ENCODE measurements around the gene ZNF577. TPM values are rescaled to one million over a fixed set of nuclear protein-coding genes. Genes with fewer than 3 reads are reported as not detected.

Gene ZNF577
- total and polyA plus RNA-seq, 12 donors: 4.6 to 22.8 (median 8.6) TPM

- intact Hi-C loops (cut with DNase I): no loop called here
- Histone ChIP-seq H3K27me3 (no peaks in the 10 kb centered on the region), H3K4me1 (peaks cover 0 to 74% (median 0%) of the 10 kb centered on the region in 9 donors), H3K36me3 (no peaks in the 10 kb centered on the region), H3K27ac (peak overlapping the region in 1 of 10 donors; percentile 83), H3K4me3 (no peak overlapping the region), H3K9me3 (peaks cover 0 to 10% (median 0%) of the 10 kb centered on the region in 11 donors)
- DNase-seq (no peak), ATAC-seq (no peak)
- 94 to 98% methylated on average over 3 of the region's 3 CpGs for WGBS, 2 donors
- TF ChIP-seq, protein P1, sequence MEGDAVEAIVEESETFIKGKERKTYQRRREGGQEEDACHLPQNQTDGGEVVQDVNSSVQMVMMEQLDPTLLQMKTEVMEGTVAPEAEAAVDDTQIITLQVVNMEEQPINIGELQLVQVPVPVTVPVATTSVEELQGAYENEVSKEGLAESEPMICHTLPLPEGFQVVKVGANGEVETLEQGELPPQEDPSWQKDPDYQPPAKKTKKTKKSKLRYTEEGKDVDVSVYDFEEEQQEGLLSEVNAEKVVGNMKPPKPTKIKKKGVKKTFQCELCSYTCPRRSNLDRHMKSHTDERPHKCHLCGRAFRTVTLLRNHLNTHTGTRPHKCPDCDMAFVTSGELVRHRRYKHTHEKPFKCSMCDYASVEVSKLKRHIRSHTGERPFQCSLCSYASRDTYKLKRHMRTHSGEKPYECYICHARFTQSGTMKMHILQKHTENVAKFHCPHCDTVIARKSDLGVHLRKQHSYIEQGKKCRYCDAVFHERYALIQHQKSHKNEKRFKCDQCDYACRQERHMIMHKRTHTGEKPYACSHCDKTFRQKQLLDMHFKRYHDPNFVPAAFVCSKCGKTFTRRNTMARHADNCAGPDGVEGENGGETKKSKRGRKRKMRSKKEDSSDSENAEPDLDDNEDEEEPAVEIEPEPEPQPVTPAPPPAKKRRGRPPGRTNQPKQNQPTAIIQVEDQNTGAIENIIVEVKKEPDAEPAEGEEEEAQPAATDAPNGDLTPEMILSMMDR (IDR thresholded peaks at IDR 0.05): no peak
Measured at GRCh38 chr19:51822946-51823345, 64.8 kb downstream of the ZNF577 start.

GRCh38 chr19:51822325-51822724 lies 65.4 kb downstream of the ZNF577 start:
- Histone ChIP-seq H3K4me3 (no peak overlapping the region), H3K36me3 (no peaks in the 10 kb centered on the region), H3K27ac (peak overlapping the region in 1 of 10 donors; percentile 83), H3K27me3 (no peaks in the 10 kb centered on the region), H3K4me1 (peaks cover 0 to 78% (median 0%) of the 10 kb centered on the region in 9 donors), H3K9me3 (peaks cover 0 to 9% (median 0%) of the 10 kb centered on the region in 11 donors)
- TF ChIP-seq, protein P1 (IDR thresholded peaks at IDR 0.05): no peak
- DNase-seq: no peak
- WGBS, 2 donors: 83 to 89% methylated on average over 2 of the region's 2 CpGs
- peak in 1 of 8 donors; percentile 33 for ATAC-seq
- intact Hi-C loops (cut with DNase I): no loop called here

- peak overlapping the region in 1 of 10 donors; percentile 78 for H3K27ac ChIP-seq
- no peaks in the 10 kb centered on the region for H3K36me3 ChIP-seq
- ATAC-seq (no peak), DNase-seq (no peak)
- no peaks in the 10 kb centered on the region for H3K27me3 ChIP-seq
- intact Hi-C loops (cut with DNase I): no loop called here
- TF ChIP-seq, protein P1 (IDR thresholded peaks at IDR 0.05): no peak
- peaks cover 0 to 82% (median 0%) of the 10 kb centered on the region in 9 donors for H3K4me1 ChIP-seq
- H3K4me3 ChIP-seq: no peak overlapping the region
- H3K9me3 ChIP-seq: peaks cover 0 to 7% (median 0%) of the 10 kb centered on the region in 11 donors
Measured at GRCh38 chr19:51821921-51822320, 65.8 kb downstream of the ZNF577 start.

DNA sequence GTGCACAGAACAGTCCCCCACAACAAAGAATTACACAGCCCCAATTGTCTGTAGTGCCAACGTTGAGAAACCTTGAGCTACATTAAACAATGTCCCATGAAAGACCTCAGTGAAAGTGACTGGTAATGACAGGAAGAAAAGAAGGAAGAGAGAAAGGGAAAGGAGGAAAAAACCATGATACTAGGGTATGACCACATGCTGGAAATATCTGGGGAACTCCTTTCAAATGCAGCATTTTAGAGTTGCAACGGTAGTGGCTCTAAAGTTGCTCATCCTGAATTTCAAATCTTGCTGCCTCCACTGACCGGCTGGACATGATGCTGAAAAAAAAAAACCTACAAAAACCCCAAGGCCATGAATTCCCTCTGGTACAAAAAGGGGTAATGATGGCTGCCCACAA lies 66.3 kb downstream of the ZNF577 start:
- Histone ChIP-seq H3K27me3 (no peaks in the 10 kb centered on the region), H3K4me1 (peaks cover 0 to 87% (median 0%) of the 10 kb centered on the region in 9 donors), H3K36me3 (no peaks in the 10 kb centered on the region), H3K9me3 (peaks cover 0 to 3% (median 0%) of the 10 kb centered on the region in 11 donors), H3K4me3 (no peak overlapping the region), H3K27ac (peak overlapping the region in 1 of 10 donors; percentile 78)
- DNase-seq (no peak), ATAC-seq (no peak)
- WGBS, 2 donors: 66 to 69% methylated on average over 3 of the region's 3 CpGs
- intact Hi-C loops (cut with DNase I): no loop called here
- TF ChIP-seq, protein P1 (IDR thresholded peaks at IDR 0.05): no peak

Other genes with a start within 250 kb of the ZNF577 start
- gene SIGLEC14, start 241.1 kb downstream of the ZNF577 start, total RNA-seq: 1 to 10 TPM in 6 of 10 donors, under 1 TPM in 3, not detected in 1; 0.57 to 9.6 (median 1.3) TPM
- under 1 TPM; 0.37 to 0.93 TPM for gene SIGLEC14, start 241.1 kb downstream of the ZNF577 start, polyA plus RNA-seq
- 10 to 100 TPM in 6 of 10 donors, 1 to 10 TPM in 4; 6.4 to 16.1 (median 10.1) TPM for gene SPACA6, start 194.6 kb downstream of the ZNF577 start, total RNA-seq
- gene SPACA6, start 194.6 kb downstream of the ZNF577 start, polyA plus RNA-seq: 10 to 100 TPM in 1 of 2 donors, 1 to 10 TPM in 1; 8.6 to 45.1 TPM
- 1 to 10 TPM in 1 of 10 donors, under 1 TPM in 8, not detected in 1; 0.17 to 1.3 (median 0.47) TPM for gene HAS1, start 164.0 kb downstream of the ZNF577 start, total RNA-seq
- gene HAS1, start 164.0 kb downstream of the ZNF577 start, polyA plus RNA-seq: under 1 TPM; 0.44 to 0.83 TPM
- gene FPR1, start 136.1 kb downstream of the ZNF577 start, total RNA-seq: 10 to 100 TPM in 2 of 10 donors, 1 to 10 TPM in 8; 1.5 to 16.9 (median 4.0) TPM
- gene FPR1, start 136.1 kb downstream of the ZNF577 start, polyA plus RNA-seq: 1 to 10 TPM in 1 of 2 donors, under 1 TPM in 1; 0.95 to 4.4 TPM
- gene FPR2, start 126.8 kb downstream of the ZNF577 start, total RNA-seq: 1 to 10 TPM in 4 of 10 donors, under 1 TPM in 6; 0.17 to 5.8 (median 0.54) TPM
- gene FPR2, start 126.8 kb downstream of the ZNF577 start, polyA plus RNA-seq: under 1 TPM in 1 of 2 donors, not detected in 1; 0.67 TPM
- gene FPR3, start 92.8 kb downstream of the ZNF577 start, total RNA-seq: 10 to 100 TPM in 1 of 10 donors, 1 to 10 TPM in 9; 1.3 to 16.5 (median 3.3) TPM
- gene FPR3, start 92.8 kb downstream of the ZNF577 start, polyA plus RNA-seq: 1 to 10 TPM in 1 of 2 donors, under 1 TPM in 1; 0.73 to 2.0 TPM
- 10 to 100 TPM in 2 of 10 donors, 1 to 10 TPM in 8; 6.3 to 10.9 (median 8.3) TPM for gene ZNF649, start 17.1 kb upstream of the ZNF577 start, total RNA-seq
- 1 to 10 TPM; 2.3 to 4.2 TPM for gene ZNF649, start 17.1 kb upstream of the ZNF577 start, polyA plus RNA-seq
- 1 to 10 TPM; 2.4 to 7.1 (median 5.2) TPM for gene ZNF613, start 39.5 kb upstream of the ZNF577 start, total RNA-seq
- gene ZNF613, start 39.5 kb upstream of the ZNF577 start, polyA plus RNA-seq: 1 to 10 TPM; 3.4 to 3.8 TPM
- 10 to 100 TPM in 1 of 10 donors, 1 to 10 TPM in 9; 5.3 to 10.1 (median 7.5) TPM for gene ZNF350, start 98.9 kb upstream of the ZNF577 start, total RNA-seq
- gene ZNF350, start 98.9 kb upstream of the ZNF577 start, polyA plus RNA-seq: 1 to 10 TPM; 4.6 to 6.7 TPM
- gene ZNF615, start 120.3 kb upstream of the ZNF577 start, total RNA-seq: 10 to 100 TPM in 5 of 10 donors, 1 to 10 TPM in 5; 8.1 to 13.7 (median 10.1) TPM
- 1 to 10 TPM; 2.6 to 5.5 TPM for gene ZNF615, start 120.3 kb upstream of the ZNF577 start, polyA plus RNA-seq
- 1 to 10 TPM; 6.1 to 8.4 (median 6.8) TPM for gene ZNF614, start 140.4 kb upstream of the ZNF577 start, total RNA-seq
- 1 to 10 TPM; 3.0 to 3.4 TPM for gene ZNF614, start 140.4 kb upstream of the ZNF577 start, polyA plus RNA-seq
- 10 to 100 TPM in 2 of 10 donors, 1 to 10 TPM in 8; 5.1 to 11.4 (median 8.7) TPM for gene ZNF432, start 160.9 kb upstream of the ZNF577 start, total RNA-seq
- 10 to 100 TPM in 1 of 2 donors, 1 to 10 TPM in 1; 3.8 to 14.4 TPM for gene ZNF432, start 160.9 kb upstream of the ZNF577 start, polyA plus RNA-seq
- gene ZNF841, start 207.8 kb upstream of the ZNF577 start, total RNA-seq: 10 to 100 TPM in 2 of 10 donors, 1 to 10 TPM in 8; 6.7 to 10.7 (median 9.3) TPM
- gene ZNF841, start 207.8 kb upstream of the ZNF577 start, polyA plus RNA-seq: 1 to 10 TPM; 3.1 to 8.5 TPM

All from heart right ventricle (tissue), 16 donors.